ENCODE measurements around the gene PPFIA1.

The PPFIA1 gene

GRCh38 chr11:70432065-70432464 is 161.6 kb downstream of the PPFIA1 start:
- no peak overlapping the region for H3K4me3 ChIP-seq (ENCODE audit: low read depth, low read length)
- TF ChIP-seq CTCF (IDR thresholded peaks at IDR 0.05; ENCODE audit: low read depth, low read length), result no peak
- DNase-seq (ENCODE audit: low read depth, low spot score), result no peak
- in situ Hi-C loops (cut with HindIII; ENCODE audit: low sequenced_read_pairs), result no loop called here

DNA sequence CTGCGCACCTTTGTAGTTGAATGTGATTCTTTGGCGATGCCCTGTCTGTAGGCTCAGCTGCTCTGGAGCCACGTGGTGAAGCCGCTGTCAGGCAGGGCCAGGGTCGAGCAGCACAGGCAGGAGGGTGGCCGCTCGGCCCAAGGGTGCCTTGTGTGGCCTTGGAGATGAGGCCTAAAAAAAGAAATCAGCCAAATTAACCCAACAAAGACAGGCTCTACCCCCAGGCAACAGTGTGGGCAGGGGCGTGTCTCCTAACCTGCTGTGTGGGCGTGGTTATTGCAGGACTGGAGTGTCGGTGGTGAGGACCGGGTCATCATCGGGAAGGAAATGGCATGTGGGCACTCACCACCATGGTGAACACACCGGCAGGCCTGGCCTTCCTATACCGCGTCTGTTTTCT is 162.1 kb downstream of the PPFIA1 start:
- in situ Hi-C loops (cut with HindIII; ENCODE audit: low sequenced_read_pairs), result no loop called here

GRCh38 chr11:70433038-70433437 is 162.5 kb downstream of the PPFIA1 start:
- TF ChIP-seq CTCF (IDR thresholded peaks at IDR 0.05; ENCODE audit: low read depth, low read length), result no peak
- DNase-seq (ENCODE audit: low read depth, low spot score), result no peak
- H3K4me3 ChIP-seq (ENCODE audit: low read depth, low read length), result no peak overlapping the region
- in situ Hi-C loops (cut with HindIII; ENCODE audit: low sequenced_read_pairs), result no loop called here

More for the DNA sequence above, 162.1 kb downstream of the PPFIA1 start:
- H3K4me3 ChIP-seq (ENCODE audit: low read depth, low read length), result no peak overlapping the region
- no peak for DNase-seq (ENCODE audit: low read depth, low spot score)
- TF ChIP-seq CTCF (IDR thresholded peaks at IDR 0.05; ENCODE audit: low read depth, low read length), result no peak

GRCh38 chr11:70433526-70433925 is 163.0 kb downstream of the PPFIA1 start:
- no peak for DNase-seq (ENCODE audit: low read depth, low spot score)
- TF ChIP-seq CTCF (IDR thresholded peaks at IDR 0.05; ENCODE audit: low read depth, low read length), result no peak
- H3K4me3 ChIP-seq (ENCODE audit: low read depth, low read length), result no peak overlapping the region
- in situ Hi-C loops (cut with HindIII; ENCODE audit: low sequenced_read_pairs), result no loop called here
